Activated CD4-positive, CD25-positive, alpha-beta regulatory T cell treated with anti-CD3 and anti-CD28 coated beads, Interleukin-2, amount 50 U/mL, for 16 hours (primary cell): Measurements from ENCODE around the gene AP2A2.

Source experiments
- DNase-seq: peaks from one replicate; pipeline ENCODE4 v3.0.0-alpha.2; 2020; ENCODE audit warnings: low read depth, low spot score

Gene AP2A2

DNA sequence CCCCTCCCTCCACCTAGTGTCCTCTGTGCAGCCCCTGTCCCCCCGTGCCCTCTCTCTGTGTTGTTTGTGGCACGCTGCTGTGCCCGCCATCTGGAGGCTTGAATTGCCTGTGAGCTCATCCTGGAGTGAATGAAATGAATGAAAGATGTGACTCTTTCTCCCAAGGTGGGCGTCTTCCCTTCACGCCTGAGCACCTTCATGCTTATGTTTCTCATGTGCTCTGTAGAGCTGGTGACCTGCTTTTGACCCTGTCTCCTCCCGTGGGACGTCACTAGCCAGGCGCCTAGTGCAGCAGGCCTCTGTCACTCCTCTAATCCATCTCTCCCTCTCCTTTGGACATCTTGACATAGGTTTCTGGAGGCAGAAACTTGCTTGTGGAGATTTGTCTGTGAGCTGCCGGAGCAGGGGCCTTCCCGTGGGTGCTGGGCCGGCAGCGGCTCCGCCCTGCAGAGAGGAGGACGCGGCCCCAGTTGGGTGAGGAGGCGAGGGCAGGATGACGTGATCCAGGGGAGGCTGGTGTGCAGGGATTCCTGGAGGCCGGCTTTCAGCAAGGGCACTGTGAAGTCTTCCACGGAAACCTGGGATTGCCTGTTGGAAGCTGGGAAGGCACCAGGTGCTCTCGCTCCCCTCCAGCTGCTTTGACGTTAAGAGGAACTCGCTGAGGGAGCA, 70.2 kb downstream of the AP2A2 start:
- DNase-seq, result no peak

DNA sequence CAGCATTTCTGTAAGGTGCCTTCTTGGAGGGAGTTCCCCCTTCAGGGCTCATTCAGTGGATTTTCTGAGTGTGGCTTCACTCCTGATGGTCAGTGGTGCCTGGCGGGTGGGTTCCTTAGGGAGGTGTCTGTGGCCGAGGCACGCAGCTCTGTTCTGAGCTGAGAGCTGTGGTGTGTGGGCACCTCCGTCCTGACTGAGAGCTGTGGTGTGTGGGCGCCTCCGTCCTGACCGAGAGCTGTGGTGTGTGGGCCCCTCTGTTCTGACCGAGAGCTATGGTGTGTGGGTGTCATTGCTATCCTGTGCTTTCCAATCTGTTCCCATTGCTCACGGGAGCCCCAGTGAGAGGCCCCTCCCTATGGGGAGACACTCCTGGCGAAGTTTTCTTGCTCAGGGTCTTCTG, 71.0 kb downstream of the AP2A2 start:
- no peak for DNase-seq

DNA sequence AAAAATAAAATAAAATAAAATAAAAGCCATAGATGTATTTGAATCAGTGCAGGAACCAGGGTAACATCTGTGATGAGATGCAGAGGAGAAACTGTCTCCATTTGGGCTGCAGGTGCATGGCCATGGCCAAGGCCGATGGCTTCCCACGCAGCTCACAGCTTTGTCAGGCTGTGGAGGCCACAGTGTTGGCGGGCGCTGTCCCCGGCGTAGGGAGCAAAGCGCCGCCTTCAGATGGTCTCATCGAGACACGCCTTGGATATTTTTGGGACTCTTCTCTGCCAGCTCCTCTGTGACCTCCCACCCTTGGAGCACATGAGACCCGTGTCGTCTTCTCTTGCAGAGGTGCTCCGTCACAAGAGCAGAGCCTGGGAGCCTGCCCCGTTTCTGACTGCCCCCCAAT, 72.2 kb downstream of the AP2A2 start:
- no peak for DNase-seq

DNA sequence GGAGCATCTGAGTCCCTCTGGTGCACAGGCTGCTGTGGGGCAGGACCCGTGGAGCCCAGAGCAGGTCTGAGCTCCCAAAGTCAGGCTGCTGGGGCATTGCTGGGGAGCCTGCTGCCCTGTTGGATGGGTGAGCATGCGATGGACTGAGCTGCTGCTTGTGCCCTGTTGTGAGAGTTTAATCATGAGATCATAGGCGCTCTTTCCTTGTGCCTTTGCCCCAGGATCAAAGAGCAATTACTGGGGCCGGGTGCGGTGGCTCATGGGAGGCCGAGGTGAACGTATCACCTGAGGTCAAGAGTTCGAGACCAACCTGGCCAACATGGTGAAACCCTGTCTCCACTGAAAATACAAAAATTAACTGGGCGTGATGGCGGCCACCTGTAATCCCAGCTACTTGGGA, 73.3 kb downstream of the AP2A2 start:
- no peak for DNase-seq

DNA sequence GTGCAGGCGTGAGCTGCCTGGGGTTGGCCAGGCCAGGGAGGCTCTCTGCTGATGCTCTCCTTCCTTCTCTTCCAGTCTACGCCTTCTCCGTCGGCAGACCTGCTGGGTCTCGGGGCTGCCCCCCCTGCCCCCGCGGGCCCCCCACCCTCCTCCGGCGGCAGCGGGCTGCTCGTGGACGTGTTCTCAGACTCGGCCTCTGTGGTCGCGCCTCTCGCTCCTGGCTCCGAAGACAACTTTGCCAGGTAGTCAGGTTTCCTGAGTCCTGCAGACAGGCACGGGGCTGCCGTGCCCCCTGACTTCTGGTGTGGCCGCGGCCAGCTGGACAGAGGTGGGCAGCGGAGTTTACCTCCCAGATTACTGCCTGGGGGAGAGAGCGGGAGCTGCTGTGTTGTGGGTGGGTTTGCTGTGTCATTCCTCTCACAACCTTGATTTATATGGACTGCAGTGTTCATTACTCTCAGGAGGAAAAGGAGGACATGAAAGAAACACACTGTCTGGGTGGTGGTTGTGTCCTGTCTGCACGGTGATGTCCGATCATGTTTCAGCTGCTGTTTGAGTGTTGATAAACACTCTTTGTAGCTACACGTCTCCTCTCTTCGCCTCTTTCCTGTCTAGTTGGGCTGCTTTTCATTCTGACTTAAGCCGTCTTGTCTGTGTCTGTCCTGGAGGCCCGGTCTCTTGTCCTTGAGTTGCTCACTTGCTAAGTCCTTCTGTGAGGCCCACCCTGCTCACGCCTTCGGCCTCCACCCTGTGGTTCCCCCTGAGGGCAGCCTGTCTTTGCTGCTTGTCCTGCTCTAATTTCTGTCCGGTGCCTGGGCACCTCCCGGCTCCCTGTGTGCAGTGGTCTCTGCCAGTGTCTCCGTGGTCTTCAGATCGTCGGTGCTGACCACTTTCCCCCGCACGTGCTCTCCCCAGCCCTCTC, 74.9 kb downstream of the AP2A2 start:
- no peak for DNase-seq

DNA sequence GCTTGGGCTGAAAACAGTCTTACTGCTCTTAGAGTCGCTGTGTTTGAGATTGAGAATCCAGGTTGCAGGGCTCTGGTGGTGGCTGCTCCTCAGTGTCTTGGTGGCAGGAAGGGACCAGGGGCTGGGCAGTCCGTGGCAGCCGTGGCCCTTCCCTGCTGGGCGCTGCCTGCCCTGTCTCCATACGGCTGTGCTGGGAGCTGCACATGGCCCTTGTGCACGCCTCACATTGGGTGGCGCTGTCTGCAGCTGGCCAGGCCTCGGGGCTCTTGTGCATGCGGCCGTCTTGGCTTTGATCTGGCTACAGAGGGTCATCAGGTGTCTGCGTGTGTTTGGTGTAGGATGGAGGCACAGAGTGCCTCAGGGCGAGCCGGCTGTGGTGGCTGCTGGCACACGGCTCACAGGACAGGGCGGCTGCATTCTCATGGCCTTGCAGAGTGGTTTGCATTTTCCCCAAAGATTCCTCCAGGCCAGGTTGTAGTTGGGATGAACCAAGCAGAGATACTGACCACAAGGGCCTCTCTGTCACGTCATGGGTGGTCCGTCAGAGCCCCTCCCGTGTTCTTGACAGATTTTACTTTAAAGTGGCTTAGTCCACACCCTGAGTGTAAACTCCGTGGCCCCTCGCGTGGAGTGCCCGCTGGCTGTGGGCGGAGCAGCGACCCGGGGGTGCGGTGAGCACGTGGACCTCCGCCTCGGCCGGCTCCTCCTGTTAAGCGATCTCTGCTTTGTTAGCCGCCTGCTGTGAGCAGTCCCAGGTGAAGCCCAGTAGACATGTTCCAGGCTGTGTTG, 76.1 kb downstream of the AP2A2 start:
- DNase-seq, result no peak

DNA sequence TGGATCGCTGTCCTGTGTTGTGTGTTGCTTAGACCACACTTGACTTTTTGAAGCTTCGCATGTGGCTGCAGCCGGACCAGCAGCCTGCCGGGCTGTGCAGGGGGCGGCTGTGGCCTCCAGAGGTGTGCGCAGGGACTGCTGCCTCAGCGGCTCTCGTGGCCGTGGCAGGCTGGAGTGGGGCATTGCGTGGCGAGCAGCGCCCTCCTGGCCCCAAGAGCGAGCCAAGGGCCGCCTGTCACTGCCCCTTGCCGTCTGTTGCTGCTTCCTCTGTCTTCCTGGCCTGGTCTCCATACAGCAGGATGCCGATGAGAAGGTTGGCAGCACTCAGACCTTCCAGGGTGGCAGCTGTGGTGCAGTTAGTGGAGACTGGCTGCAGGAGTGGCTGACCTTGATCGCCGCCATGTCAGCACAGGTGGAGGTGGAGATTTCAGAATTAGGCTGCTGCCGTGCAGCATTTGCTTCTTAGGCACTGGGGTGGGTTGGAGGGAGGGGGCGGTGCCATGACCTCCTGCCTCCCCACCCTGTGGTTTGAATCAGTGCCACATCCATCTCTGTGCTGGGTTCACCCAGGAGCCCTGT, 76.8 kb downstream of the AP2A2 start:
- DNase-seq, result no peak

DNA sequence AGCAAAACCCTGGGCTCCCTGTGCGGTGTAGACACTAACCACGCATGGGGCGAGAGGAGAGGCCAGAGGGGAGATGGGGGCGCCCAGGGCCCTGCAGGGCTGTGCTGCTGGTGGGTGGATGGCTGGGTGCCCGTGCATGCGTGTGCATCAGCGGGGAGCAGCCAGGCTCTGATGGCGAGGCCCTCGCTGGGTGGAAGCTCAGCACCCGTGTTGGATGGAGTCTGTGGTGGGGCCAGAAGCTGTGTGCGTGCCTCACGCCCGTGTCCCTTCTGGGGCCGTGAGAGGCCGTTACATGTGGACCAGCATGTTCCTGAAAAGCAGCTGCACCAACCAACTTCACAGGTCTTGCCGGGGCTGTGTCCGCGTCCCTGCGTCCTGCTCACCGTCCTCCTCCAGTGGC, 77.5 kb downstream of the AP2A2 start:
- no peak for DNase-seq

DNA sequence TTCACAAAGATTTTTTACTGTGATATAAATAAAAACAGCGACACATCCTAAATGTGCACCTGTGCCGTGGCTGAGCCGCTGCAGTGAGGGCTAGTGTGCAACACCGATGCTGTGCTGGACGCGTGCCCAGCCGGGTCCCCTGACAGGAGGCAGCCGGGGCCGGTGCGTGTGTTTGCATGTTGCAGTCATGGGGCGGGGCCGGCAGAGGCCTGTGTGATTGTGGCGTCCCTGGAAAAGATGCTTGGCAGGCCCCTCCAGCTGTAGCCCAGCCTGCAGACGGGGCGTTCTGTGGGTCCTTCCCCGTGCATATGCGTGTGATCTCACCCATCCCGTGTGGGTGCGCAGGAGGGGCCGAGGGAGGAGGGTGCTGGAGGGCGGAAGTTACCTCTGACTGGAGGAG, 80.3 kb downstream of the AP2A2 start:
- DNase-seq, result no peak

DNA sequence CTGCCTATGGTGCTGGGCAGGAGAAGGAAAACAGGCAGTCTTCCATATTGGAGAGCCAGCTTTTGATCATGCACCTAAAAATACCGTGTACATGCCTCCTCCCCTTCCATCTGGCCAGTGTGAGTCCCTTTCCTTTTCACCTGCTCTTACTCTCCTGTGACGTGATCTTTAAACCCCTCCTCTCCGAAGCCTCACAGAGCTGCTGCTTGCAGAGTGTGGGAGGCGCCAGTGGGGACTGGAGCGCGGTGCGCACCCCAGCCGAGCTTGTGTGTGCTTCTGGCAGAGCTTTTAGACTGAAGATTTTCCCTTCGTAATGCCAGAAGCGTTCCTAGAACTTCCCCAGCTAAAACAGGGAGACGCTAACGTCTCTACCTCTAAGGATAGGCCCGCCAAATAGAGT, 81.1 kb downstream of the AP2A2 start:
- no peak for DNase-seq

DNA sequence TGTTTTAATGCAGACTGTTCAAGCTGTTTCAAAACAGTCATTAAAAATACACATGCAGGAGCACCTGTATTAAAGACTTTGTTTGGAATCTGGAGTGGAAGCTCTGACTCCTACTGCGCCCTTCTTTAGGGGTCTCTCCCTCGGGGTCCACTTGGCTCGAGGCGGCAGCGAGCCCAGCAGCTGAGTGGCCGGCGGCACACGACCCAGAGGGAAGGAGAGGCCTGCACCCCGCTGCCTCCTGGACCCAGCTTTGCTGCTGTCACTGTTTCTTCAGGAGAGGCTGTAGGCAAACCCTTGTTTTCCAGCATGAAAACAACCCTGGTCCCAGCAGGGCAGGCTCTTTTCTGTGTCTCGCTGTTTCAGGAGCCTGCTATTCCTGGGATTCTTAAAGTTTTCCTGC, 81.6 kb downstream of the AP2A2 start:
- no peak for DNase-seq

DNA sequence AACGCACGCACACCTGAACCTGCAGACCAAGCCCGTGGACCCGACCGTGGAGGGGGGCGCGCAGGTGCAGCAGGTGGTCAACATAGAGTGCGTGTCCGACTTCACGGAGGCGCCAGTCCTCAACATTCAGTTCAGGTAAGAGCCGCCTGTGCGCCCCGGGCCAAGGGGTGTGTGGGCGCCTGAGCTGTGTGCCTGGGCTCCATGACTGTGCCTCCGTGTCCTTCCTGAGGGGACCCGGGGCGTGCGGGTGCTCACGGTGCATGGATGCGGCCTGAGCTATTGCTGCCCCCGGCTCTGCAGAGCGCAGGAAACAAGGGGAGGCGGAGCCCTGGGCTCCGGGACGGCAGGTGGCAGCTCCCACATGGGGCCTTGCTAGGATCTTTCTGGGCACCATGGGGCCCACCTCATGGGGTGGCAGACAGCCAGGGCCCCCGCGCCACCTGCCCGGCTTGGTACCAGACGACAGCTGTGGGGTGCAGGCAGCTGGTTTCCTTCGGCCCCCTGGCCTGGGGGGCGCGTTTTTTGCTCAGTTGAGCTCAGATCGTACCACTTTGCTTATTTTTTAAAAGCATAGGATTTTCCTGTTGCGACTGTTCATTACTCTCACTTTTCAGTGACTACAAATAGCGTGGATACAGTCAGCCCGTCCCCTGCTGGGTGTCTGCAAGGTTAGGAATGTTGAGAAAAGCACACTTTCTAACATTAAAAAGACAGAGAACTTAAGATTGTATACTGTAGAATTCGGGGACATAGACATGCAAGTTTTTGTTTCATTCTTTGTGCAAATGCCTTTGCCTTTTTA, 82.5 kb downstream of the AP2A2 start:
- DNase-seq, result no peak

DNA sequence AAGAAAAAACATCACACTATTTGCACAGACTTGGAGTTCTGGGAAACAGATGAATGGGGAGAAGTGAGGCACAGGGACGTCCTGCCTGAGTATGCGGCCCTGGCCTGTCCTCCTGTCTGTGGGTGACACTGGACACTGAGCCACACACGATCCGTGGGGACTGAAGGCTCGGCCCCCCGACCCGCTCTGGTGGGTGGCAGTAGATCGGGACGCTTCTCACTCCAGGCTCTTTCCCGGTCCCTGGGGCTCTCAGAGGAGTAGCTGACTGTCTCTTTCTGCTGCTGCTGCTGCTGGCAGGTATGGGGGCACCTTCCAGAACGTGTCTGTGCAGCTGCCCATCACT, 83.1 kb downstream of the AP2A2 start:
- no peak for DNase-seq

DNA sequence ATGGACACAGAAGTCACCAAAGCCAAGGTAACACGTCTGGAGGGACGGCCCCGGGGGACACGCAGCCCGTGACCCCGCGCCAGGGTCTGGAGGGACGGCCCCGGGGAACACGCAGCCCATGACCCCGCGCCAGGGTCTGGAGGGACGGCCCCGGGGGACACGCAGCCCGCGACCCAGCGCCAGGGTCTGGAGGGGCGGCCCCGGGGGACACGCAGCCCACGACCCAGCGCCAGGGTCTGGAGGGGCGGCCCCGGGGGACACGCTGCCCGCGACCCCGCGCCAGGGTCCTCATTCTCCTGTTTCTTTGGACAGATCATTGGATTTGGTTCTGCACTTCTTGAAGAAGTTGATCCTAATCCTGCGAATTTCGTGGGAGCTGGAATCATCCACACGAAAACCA, 83.7 kb downstream of the AP2A2 start:
- no peak for DNase-seq

DNA sequence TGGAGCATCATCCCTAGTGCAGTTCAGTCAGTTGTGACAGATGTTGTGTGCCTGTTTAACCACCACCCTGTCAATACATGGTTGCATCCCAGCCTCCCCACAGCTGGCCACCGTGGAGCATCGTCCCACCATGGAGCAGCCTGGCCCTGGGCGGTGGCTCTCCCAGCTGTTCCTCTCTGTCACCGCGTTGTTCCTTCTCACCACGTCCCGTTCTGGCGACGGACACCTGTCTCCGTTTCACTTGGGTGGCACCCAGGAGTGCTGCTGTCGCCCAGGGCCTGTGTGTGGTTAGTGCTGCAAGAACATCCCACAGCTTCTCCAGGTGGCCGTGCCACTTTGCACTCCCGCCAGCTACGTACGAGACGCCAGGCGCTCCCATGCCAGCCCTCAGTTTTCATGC, 84.3 kb downstream of the AP2A2 start:
- no peak for DNase-seq

DNA sequence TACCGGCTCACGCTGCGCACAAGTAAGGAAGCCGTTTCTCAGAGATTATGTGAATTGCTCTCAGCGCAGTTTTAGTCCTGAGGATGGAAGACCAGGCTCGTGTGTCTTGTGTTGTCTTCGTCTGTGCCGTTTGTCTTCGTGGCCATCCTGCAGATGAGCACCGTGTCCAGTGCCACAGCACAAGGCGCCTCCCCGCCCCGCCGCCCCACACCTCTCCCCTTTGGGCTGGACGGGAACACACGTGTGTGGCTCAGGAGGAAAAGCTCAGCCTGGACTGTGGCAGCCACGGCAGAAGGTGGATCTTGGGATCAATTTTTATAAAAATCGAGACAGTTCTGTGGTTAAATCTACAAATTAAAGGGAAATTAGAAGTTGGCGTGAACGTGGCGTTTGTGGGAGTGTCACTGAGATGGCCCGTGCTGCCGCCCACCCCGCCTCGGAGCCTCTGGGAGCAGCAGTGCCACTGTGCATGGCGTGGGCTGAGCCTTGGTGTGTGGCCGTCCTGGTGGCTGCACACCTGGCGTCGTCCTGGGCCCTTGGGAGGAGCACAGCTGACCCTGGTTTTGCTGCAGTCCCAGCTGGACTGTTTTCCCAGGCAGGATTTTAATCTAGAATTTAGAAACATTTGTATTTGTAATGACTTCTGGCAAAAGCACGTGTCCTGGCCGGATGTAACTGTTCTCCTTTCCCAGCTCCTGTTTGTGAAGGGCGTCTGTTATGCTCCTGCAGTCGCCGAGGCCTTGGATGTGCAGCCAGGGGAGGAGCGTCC, 85.1 kb downstream of the AP2A2 start:
- no peak for DNase-seq

DNA sequence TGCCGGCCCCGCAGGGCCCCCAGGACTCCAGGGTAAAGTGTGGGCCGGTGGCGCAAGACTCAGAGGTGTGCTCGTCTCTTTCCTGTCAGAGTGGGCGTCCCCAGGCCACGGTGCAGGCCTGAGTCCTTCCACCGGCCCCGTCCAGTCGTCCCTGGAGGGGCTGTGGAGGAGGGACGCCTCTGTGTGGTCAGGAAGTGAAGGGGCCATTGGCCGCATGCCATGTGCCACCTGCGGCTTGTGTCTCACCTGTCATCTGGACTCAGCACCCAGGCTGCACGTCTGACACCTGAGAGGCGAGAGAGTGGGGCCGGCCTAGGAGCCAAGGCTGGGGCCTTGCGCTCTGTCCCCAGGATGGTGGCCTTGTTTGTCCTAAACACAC, 85.6 kb downstream of the AP2A2 start:
- DNase-seq, result no peak

DNA sequence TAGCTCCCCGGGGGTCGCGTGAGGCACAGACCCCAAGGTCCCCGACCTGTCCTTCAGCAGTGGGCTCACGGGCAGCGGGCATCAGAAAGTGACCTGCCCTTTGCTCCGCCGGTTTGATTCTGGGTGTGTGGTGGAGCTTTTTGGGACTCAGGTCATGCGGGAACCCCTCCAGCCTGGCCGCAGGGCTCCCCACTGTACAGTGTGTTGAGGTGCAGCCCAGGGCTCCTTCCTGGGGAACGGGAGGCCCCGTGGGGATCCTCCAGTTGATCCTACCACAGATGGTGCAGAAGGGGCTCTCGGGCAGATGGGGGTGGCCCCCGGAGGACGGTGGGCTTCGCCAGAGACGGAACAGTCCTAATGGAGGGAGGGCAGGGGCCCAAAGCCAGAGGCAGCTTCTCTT, 86.6 kb downstream of the AP2A2 start:
- DNase-seq, result no peak

DNA sequence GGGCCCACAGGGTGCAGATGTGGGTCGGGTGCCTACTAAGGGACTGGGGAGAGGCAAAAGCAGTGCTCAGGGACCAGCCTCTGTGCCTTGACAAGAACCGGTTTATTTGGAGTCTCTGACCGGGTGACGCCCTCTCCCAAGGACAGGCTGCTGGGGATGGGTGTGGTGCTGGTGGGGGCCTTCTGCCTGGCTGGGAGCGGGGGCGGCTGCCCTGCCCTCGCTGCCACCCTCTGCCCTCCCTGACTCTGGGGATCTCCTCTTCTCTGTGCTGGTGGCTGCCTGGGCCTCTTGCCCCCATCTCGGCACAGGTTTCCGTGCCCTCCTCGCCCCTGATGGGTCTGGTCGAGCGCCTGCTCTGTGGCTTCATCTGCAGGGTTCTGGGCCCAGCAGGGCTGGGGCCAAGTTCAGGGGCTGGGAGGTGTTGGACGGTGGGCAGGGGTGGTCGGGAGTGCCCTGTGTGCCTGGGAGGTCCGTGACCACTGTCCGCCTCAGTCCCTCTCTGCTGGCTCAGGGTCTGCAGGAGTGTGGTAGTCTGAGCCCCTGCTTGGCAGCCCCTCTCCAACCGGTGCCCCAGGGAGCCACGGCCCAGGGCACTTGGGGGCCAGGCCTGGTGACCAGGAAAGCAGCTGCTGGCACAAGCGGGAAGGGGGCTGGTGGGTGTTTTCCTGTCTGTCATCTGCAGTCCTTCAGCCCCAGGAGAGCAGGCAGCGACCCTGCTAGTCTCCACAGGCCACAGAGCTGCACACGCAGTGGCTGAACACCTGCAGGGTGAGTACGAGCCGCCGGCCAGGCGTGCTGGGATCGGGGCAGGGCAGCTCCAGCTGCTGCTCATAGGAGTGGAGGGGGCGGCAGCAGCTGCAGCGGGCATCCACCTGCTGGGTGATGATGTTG, 87.3 kb downstream of the AP2A2 start:
- DNase-seq, result no peak

DNA sequence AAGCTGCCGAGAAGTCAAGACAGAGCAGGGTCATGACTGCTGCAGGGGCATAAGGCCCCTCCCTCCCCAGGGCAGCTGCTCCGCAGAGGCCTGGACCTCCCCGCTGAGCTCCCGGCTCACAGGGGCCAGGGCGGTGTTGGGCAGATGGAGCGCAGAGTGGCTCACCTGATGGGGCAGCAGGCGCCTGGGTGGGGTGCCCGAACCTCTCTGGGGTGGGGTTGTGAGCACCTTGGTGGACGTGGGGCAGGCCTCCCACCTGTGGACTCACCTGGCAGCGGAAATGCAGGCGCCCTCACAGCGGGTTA, 87.9 kb downstream of the AP2A2 start:
- no peak for DNase-seq
